ENCODE results near the gene PNKD. TPM values are rescaled to one million over a fixed set of nuclear protein-coding genes. Genes with fewer than 3 reads are reported as not detected.
A peak's percentile ranks its signal among the peaks of the same experiment; 100 is the strongest.

Gene PNKD
- total and polyA plus RNA-seq, 7 donors, result 31.5 to 86.9 (median 54.5) TPM

GRCh38 chr2:218329826-218330593 lies 59.7 kb downstream of the PNKD start:
- no peak for ATAC-seq
- Histone ChIP-seq H3K9me3 (no peaks in the 10 kb centered on the region), H3K4me3 (no peak overlapping the region), H3K27me3 (ENCODE audit: insufficient read depth in 3 of 3, low read length in 2 of 3) (no peaks in the 10 kb centered on the region), H3K36me3 (ENCODE audit: insufficient read depth in 1 of 2, low read depth in 1 of 2) (no peaks in the 10 kb centered on the region), H3K27ac (no peak overlapping the region), H3K4me1 (no peaks in the 10 kb centered on the region)
- WGBS, 3 donors, result 59 to 66% (median 66%) methylated on average over 8 of the region's 8 CpGs
- TF ChIP-seq CTCF (IDR thresholded peaks at IDR 0.05), result no peak
- intact Hi-C loops (cut with DNase I), result loop anchor here in 1 of 2 donors (5.0 kb wide), 1 partner anchor 1248 kb away; no protein-coding TSS in a partner anchor
- no peak for DNase-seq

- Histone ChIP-seq H3K27ac (no peak overlapping the region), H3K9me3 (no peaks in the 10 kb centered on the region), H3K4me3 (no peak overlapping the region), H3K27me3 (ENCODE audit: insufficient read depth in 3 of 3, low read length in 2 of 3) (no peaks in the 10 kb centered on the region), H3K36me3 (ENCODE audit: insufficient read depth in 1 of 2, low read depth in 1 of 2) (no peaks in the 10 kb centered on the region), H3K4me1 (no peaks in the 10 kb centered on the region)
- TF ChIP-seq CTCF (IDR thresholded peaks at IDR 0.05), result no peak
- DNase-seq, result no peak
- 81 to 85% (median 83%) methylated on average over 8 of the region's 8 CpGs for whole genome bisulfite sequencing, 3 donors
- ATAC-seq, result no peak
- intact Hi-C loops (cut with DNase I), result loop anchor here in 1 of 2 donors (5.0 kb wide), 1 partner anchor 1249 kb away; no protein-coding TSS in a partner anchor
Observed at GRCh38 chr2:218331745-218332144, 61.4 kb downstream of the PNKD start.

GRCh38 chr2:218332288-218332687 lies 62.0 kb downstream of the PNKD start:
- Histone ChIP-seq H3K9me3 (no peaks in the 10 kb centered on the region), H3K27ac (no peak overlapping the region), H3K4me1 (no peaks in the 10 kb centered on the region), H3K27me3 (ENCODE audit: insufficient read depth in 3 of 3, low read length in 2 of 3) (no peaks in the 10 kb centered on the region), H3K4me3 (no peak overlapping the region), H3K36me3 (ENCODE audit: insufficient read depth in 1 of 2, low read depth in 1 of 2) (no peaks in the 10 kb centered on the region)
- intact Hi-C loops (cut with DNase I), result loop anchor here in 1 of 2 donors (5.0 kb wide), 1 partner anchor 1250 kb away; no protein-coding TSS in a partner anchor
- ATAC-seq, result peak in 1 of 4 donors; percentile 20
- DNase-seq, result no peak
- 75 to 94% (median 91%) methylated on average over 1 of the region's 1 CpG for WGBS, 3 donors
- TF ChIP-seq CTCF (IDR thresholded peaks at IDR 0.05), result no peak

- no peak for TF ChIP-seq CTCF (IDR thresholded peaks at IDR 0.05)
Observed at GRCh38 chr2:218332920-218333645, 62.8 kb downstream of the PNKD start.

More at GRCh38 chr2:218332920-218333645, 62.8 kb downstream of the PNKD start:
- H3K27ac ChIP-seq, result no peak overlapping the region
- no peak overlapping the region for H3K4me3 ChIP-seq
- ATAC-seq (peak in 2 of 4 donors; percentile 13 to 51), DNase-seq (no peak)
- no peaks in the 10 kb centered on the region for H3K4me1 ChIP-seq
- no peaks in the 10 kb centered on the region for H3K27me3 ChIP-seq (ENCODE audit: insufficient read depth in 3 of 3, low read length in 2 of 3)
- H3K36me3 ChIP-seq (ENCODE audit: insufficient read depth in 1 of 2, low read depth in 1 of 2), result no peaks in the 10 kb centered on the region
- no peaks in the 10 kb centered on the region for H3K9me3 ChIP-seq
- WGBS, 3 donors, result 76 to 82% (median 82%) methylated on average over 16 of the region's 16 CpGs
- intact Hi-C loops (cut with DNase I), result loop anchor here in 1 of 2 donors (5.0 kb wide), 1 partner anchor 1251 kb away; no protein-coding TSS in a partner anchor

Measured in psoas muscle (tissue), 8 donors.